OCI-LY1 (cell line): ENCODE results near the gene MAGI2.

Experiments
- H2AFZ ChIP-seq: fragments of 200-600 bp; sonication (generic), shearing (Covaris generic); 2 replicates; pipeline ENCODE4 v1.6.0; 2014; ENCODE audit warnings: antibody characterized with exemption, mild to moderate bottlenecking, low read length
- H3F3A ChIP-seq: fragments of 200-600 bp; sonication (generic), shearing (Covaris generic); 2 replicates; pipeline ENCODE4 v1.6.0; 2014; ENCODE audit warnings: mild to moderate bottlenecking, antibody characterized with exemption, low read length, moderate library complexity; ENCODE audit not compliant: insufficient read depth
- H3K27ac ChIP-seq: fragments of 200-600 bp; sonication (generic); 2 replicates; pipeline ENCODE4 v1.5.1; 2014; ENCODE audit warnings: low read length, mixed run types, mild to moderate bottlenecking, low read depth; ENCODE audit not compliant: poor library complexity, severe bottlenecking
- H3K27me3 ChIP-seq: fragments of 200-600 bp; sonication (generic); 2 replicates; pipeline ENCODE4 v1.6.0; 2014; ENCODE audit warnings: antibody characterized with exemption, mild to moderate bottlenecking, low read length, moderate library complexity; ENCODE audit not compliant: insufficient read depth
- H3K36me3 ChIP-seq: fragments of 200-600 bp; sonication (generic); 2 replicates; pipeline ENCODE4 v1.6.1; 2014; ENCODE audit warnings: mild to moderate bottlenecking, antibody characterized with exemption, low read length, moderate library complexity, mixed read lengths; ENCODE audit not compliant: insufficient read depth
- H3K4me1 ChIP-seq: fragments of 200-600 bp; sonication (generic); 2 replicates; pipeline ENCODE4 v1.5.1; 2014; ENCODE audit warnings: mild to moderate bottlenecking, low read length, moderate library complexity; ENCODE audit not compliant: insufficient read depth, severe bottlenecking
- H3K4me2 ChIP-seq: fragments of 200-600 bp; sonication (generic), shearing (Covaris generic); 2 replicates; pipeline ENCODE4 v1.6.1; 2014; ENCODE audit warnings: low read length
- H3K4me3 ChIP-seq: fragments of 200-600 bp; sonication (generic); 2 replicates; pipeline ENCODE4 v1.5.1; 2014; ENCODE audit warnings: low read length, low read depth, mild to moderate bottlenecking, mixed read lengths; ENCODE audit not compliant: poor library complexity, severe bottlenecking
- H3K79me2 ChIP-seq: fragments of 200-600 bp; shearing (Covaris generic); 2 replicates; pipeline ENCODE4 v1.6.1; 2016; ENCODE audit warnings: mixed run types, low read length, mixed read lengths; ENCODE audit not compliant: insufficient read depth
- H3K9ac ChIP-seq: fragments of 200-600 bp; sonication (generic), shearing (Covaris generic); 2 replicates; pipeline ENCODE4 v1.6.1; 2014; ENCODE audit warnings: mild to moderate bottlenecking, low read length, mixed read lengths
- H3K9me2 ChIP-seq: fragments of 200-600 bp; sonication (generic), shearing (Covaris generic); 2 replicates; pipeline ENCODE4 v1.6.1; 2014; ENCODE audit warnings: low read depth, mild to moderate bottlenecking, low read length, mixed read lengths
- H3K9me3 ChIP-seq: fragments of 200-600 bp; shearing (Covaris generic); 2 replicates; pipeline ENCODE4 v1.6.1; 2014; ENCODE audit warnings: low read length, mixed read lengths
- H4K20me1 ChIP-seq: fragments of 200-600 bp; sonication (generic), shearing (Covaris generic); 2 replicates; pipeline ENCODE4 v1.6.0; 2016; ENCODE audit warnings: mild to moderate bottlenecking, low read length; ENCODE audit not compliant: insufficient read depth
- EZH2 ChIP-seq: fragments of 200-600 bp; sonication (generic), shearing (Covaris generic); IDR thresholded peaks from 2 replicates; pipeline ENCODE4 v1.8.0; 2017; ENCODE audit warnings: borderline replicate concordance, mixed run types, mild to moderate bottlenecking, antibody characterized with exemption, low read length, moderate library complexity, mixed read lengths
- TF ChIP-seq, protein P1 (sequence below): fragments of 200-600 bp; sonication (generic), shearing (Covaris generic); IDR thresholded peaks from 2 replicates; pipeline ENCODE4 v1.5.1; 2017; ENCODE audit warnings: mild to moderate bottlenecking, antibody characterized with exemption, low read length, moderate library complexity, mixed read lengths

MAGI2 gene

DNA sequence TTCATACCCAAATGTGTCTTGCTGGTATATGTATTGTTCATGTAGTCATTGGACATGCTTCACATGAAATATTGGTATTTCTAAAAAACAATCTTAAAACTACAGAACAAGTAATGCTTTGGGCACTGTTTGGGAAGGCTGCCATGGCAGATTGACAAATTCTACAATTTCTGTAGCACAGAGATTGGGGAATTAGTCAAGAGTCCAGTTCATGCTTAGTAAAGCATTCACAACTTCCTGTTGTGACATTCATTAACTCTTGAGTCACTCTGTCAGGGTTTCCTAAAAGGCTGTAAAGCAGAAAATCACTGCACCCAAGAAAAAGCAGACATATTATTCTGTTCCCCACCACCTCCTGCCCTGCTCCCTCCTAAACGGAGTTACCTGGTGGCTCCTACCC lies 1256.0 kb downstream of the MAGI2 start:
- no peaks in the 10 kb centered on the region for H3K9me3 ChIP-seq
- H3K4me2 ChIP-seq = no peak overlapping the region
- no peaks in the 10 kb centered on the region for H3K79me2 ChIP-seq
- H3K36me3 ChIP-seq = no peaks in the 10 kb centered on the region
- H3K4me3 ChIP-seq = no peak overlapping the region
- H3K27ac ChIP-seq = no peak overlapping the region
- H3F3A ChIP-seq = no peaks in the 10 kb centered on the region
- H3K27me3 ChIP-seq = no peaks in the 10 kb centered on the region
- H3K4me1 ChIP-seq = no peaks in the 10 kb centered on the region
- no peaks in the 10 kb centered on the region for H4K20me1 ChIP-seq
- H3K9me2 ChIP-seq = no peaks in the 10 kb centered on the region
- H2AFZ ChIP-seq = no peak overlapping the region
- no peak overlapping the region for H3K9ac ChIP-seq
- TF ChIP-seq, protein P1, sequence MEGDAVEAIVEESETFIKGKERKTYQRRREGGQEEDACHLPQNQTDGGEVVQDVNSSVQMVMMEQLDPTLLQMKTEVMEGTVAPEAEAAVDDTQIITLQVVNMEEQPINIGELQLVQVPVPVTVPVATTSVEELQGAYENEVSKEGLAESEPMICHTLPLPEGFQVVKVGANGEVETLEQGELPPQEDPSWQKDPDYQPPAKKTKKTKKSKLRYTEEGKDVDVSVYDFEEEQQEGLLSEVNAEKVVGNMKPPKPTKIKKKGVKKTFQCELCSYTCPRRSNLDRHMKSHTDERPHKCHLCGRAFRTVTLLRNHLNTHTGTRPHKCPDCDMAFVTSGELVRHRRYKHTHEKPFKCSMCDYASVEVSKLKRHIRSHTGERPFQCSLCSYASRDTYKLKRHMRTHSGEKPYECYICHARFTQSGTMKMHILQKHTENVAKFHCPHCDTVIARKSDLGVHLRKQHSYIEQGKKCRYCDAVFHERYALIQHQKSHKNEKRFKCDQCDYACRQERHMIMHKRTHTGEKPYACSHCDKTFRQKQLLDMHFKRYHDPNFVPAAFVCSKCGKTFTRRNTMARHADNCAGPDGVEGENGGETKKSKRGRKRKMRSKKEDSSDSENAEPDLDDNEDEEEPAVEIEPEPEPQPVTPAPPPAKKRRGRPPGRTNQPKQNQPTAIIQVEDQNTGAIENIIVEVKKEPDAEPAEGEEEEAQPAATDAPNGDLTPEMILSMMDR = no peak
- TF ChIP-seq EZH2 = no peak

DNA sequence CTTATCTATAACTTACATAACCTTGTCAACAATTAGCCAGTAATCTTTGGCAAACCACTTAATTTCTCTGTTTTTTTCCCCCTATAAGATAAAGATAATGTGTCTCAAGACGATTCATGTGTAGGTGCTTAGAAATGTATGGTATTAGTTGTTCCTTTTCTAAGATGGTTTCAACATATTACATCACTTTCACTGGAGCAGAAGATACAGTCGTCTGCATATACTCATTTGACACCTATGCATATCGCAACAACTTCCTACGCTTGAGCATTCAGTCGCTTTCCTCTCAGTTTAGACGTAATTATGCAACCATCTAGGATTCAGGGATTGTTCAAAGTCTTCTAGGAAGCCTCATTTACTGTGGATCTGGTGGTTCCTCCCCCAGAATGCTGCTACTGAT lies 1258.2 kb downstream of the MAGI2 start:
- H3K4me1 ChIP-seq = no peaks in the 10 kb centered on the region
- no peak overlapping the region for H3K4me3 ChIP-seq
- H3K27ac ChIP-seq = no peak overlapping the region
- no peaks in the 10 kb centered on the region for H3F3A ChIP-seq
- no peaks in the 10 kb centered on the region for H3K27me3 ChIP-seq
- no peak for TF ChIP-seq EZH2
- TF ChIP-seq, protein P1 = no peak
- no peaks in the 10 kb centered on the region for H3K9me2 ChIP-seq
- no peaks in the 10 kb centered on the region for H3K36me3 ChIP-seq
- no peak overlapping the region for H3K4me2 ChIP-seq
- H3K79me2 ChIP-seq = no peaks in the 10 kb centered on the region
- no peaks in the 10 kb centered on the region for H4K20me1 ChIP-seq
- no peak overlapping the region for H3K9ac ChIP-seq
- no peaks in the 10 kb centered on the region for H3K9me3 ChIP-seq
- no peak overlapping the region for H2AFZ ChIP-seq

DNA sequence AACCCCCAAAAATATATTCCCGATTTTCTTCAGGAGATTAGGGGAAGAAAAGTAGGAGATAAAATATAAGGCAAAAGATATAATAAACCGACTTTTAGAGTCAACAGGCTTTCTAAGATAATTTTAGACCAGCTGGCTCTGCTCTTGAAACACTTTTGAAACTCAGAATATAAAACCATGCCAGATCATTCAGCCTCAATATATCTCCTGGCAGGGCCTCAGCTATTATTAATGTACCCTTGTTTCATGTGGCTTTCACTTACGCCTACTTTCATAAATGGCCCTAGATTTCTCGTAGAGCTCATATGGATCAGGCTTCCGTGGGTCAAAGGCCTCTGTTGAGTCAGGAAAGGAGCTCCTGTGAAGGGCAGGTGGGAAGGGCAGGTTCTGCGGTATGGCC lies 1258.9 kb downstream of the MAGI2 start:
- H3K9ac ChIP-seq = no peak overlapping the region
- H3K27ac ChIP-seq = no peak overlapping the region
- H3F3A ChIP-seq = no peaks in the 10 kb centered on the region
- no peaks in the 10 kb centered on the region for H3K36me3 ChIP-seq
- H3K27me3 ChIP-seq = no peaks in the 10 kb centered on the region
- H3K4me2 ChIP-seq = no peak overlapping the region
- H3K79me2 ChIP-seq = no peaks in the 10 kb centered on the region
- H3K9me3 ChIP-seq = no peaks in the 10 kb centered on the region
- TF ChIP-seq, protein P1 = no peak
- no peak for TF ChIP-seq EZH2
- H3K4me1 ChIP-seq = no peaks in the 10 kb centered on the region
- H3K4me3 ChIP-seq = no peak overlapping the region
- no peaks in the 10 kb centered on the region for H4K20me1 ChIP-seq
- no peak overlapping the region for H2AFZ ChIP-seq
- no peaks in the 10 kb centered on the region for H3K9me2 ChIP-seq
